ENCODE results near the gene KCNRG.

GRCh38 chr13:50065712-50066111, 50.5 kb downstream of the KCNRG start:
- TF ChIP-seq TOX (CRISPR knock-in tag; IDR thresholded peaks at IDR 0.05; ENCODE audit: borderline replicate concordance): no peak
- TF ChIP-seq SNAI2 (CRISPR knock-in tag; IDR thresholded peaks at IDR 0.05): no peak
- TF ChIP-seq BACH2 (CRISPR knock-in tag; IDR thresholded peaks at IDR 0.05; ENCODE audit: borderline replicate concordance): no peak
- TF ChIP-seq, protein P1, sequence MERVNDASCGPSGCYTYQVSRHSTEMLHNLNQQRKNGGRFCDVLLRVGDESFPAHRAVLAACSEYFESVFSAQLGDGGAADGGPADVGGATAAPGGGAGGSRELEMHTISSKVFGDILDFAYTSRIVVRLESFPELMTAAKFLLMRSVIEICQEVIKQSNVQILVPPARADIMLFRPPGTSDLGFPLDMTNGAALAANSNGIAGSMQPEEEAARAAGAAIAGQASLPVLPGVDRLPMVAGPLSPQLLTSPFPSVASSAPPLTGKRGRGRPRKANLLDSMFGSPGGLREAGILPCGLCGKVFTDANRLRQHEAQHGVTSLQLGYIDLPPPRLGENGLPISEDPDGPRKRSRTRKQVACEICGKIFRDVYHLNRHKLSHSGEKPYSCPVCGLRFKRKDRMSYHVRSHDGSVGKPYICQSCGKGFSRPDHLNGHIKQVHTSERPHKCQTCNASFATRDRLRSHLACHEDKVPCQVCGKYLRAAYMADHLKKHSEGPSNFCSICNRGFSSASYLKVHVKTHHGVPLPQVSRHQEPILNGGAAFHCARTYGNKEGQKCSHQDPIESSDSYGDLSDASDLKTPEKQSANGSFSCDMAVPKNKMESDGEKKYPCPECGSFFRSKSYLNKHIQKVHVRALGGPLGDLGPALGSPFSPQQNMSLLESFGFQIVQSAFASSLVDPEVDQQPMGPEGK (CRISPR knock-in tag; IDR thresholded peaks at IDR 0.05; ENCODE audit: borderline replicate concordance): no peak
- TF ChIP-seq OSR1 (CRISPR knock-in tag; IDR thresholded peaks at IDR 0.05): no peak
- no peak for TF ChIP-seq ZFP3 (CRISPR knock-in tag; IDR thresholded peaks at IDR 0.05)
- no peak for TF ChIP-seq RARB (CRISPR knock-in tag; IDR thresholded peaks at IDR 0.05)
- no peak for TF ChIP-seq ZFP30 (CRISPR knock-in tag; IDR thresholded peaks at IDR 0.05)

Data from SK-N-SH treated with all-trans-retinoic acid at 6 μM for 48 hours (cell line).